Neural progenitor cell (in vitro differentiated cells): ENCODE data around the gene RNF133.

Experiments
- CTCF ChIP-seq: fragments of 200-600 bp; sonication (generic); IDR thresholded peaks from 2 replicates; pipeline ENCODE4 v1.5.1; 2017; ENCODE audit warnings: antibody characterized with exemption, mild to moderate bottlenecking
- EZH2phosphoT487 ChIP-seq: fragments of 200-600 bp; sonication (generic); IDR thresholded peaks from 2 replicates; pipeline ENCODE4 v1.6.1; 2017; ENCODE audit warnings: antibody characterized with exemption

- TF ChIP-seq CTCF (no peak), EZH2phosphoT487 (no peak)
Measured at GRCh38 chr7:122673951-122674350, 25.0 kb downstream of the RNF133 start.
